ENCODE results near the gene ENTPD8. TPM values are rescaled to one million over a fixed set of nuclear protein-coding genes. Genes with fewer than 3 reads are reported as not detected.

Gene ENTPD8
- total RNA-seq, 2 experiments from 2014 or later = not detected

GRCh38 chr9:137465720-137466388 lies 24.7 kb upstream of the ENTPD8 start:
- Mint-ChIP-seq H3K4me1 (peaks cover 22% of the 10 kb centered on the region), H3K27me3 (peaks cover 19% of the 10 kb centered on the region), H3K9me3 (ENCODE audit: low read depth) (no peaks in the 10 kb centered on the region), H3K4me3 (no peak overlapping the region), H3K36me3 (no peaks in the 10 kb centered on the region), H3K27ac (no peak overlapping the region)
- CTCF ChIA-PET = no interaction called here
- ATAC-seq = no peak
- DNase-seq = no peak

DNA sequence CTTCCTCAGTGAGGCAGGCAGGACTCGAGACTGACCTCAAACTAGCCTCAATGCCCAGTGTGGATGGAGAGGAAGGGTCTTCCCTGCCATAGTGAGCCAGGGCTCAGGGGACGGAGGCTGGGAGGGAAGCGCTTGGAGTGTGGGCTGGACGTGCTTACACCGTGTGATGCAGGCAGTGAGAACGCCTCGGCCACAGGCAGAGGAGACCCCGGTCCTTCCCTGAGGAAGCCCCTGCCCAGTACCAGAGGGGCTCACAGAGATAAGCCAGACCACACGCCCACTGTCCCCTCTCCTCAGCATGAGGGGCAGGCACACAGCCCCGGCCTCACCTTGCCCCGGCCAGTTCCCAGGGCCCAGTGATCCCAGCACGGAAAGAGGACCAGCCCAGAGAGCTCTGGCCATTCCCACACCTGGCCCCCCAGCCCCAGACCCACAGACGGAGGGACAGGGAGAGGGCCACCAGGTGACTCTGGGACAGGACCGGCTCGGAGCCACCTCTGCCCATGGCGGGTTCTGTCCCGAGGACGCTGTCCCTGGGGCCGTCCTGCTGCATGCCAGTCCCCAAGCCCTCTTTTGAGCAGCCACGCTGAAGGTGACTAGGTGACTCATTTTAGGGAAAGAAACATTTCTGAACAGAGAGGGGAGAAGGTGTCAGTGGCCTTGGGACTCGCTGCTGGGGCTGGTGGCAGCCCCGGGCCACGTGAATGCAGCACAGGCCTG lies 24.0 kb upstream of the ENTPD8 start:
- DNase-seq (no peak), ATAC-seq (no peak)
- Mint-ChIP-seq H3K27ac (no peak overlapping the region), H3K4me1 (peaks cover 23% of the 10 kb centered on the region), H3K9me3 (ENCODE audit: low read depth) (no peaks in the 10 kb centered on the region), H3K36me3 (no peaks in the 10 kb centered on the region), H3K27me3 (peaks cover 15% of the 10 kb centered on the region), H3K4me3 (no peak overlapping the region)
- CTCF ChIA-PET = no interaction called here

DNA sequence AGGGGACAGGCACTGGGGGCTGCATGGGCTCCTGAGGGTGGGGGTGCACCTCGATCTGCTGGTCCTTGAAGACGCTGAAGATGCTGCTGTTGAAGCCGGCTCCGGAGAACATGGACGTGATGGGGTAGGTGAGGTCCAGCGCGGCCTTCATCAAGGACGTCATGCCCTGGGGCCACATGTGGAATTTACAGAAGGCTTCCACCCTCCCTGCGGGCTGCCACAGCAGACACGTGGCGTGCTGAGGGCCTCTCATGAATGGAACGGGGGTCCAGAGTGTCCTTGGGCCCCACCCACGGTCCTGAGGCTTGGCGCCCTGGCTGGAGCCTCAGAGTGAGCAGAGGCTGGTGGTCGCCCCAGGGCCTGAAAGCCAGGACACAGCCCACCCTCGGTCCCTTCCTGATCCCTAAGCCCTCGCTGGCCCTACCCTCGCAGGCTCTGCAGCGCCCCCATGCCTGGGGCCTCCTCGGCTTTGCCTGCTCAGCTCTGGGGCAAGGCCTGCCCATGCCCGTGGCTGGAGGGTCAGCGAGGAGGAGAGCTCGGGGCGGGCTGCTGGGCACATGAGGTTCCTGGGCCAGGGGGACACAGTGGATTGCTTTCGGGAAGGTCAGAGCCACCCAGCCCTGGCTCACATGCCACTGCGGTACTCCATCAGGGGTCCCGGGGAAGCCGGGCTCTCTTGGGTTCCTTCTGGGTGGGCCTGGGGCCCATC lies 23.3 kb upstream of the ENTPD8 start:
- Mint-ChIP-seq H3K27ac (no peak overlapping the region), H3K4me3 (no peak overlapping the region), H3K9me3 (ENCODE audit: low read depth) (no peaks in the 10 kb centered on the region), H3K36me3 (no peaks in the 10 kb centered on the region), H3K4me1 (peaks cover 26% of the 10 kb centered on the region), H3K27me3 (peaks cover 12% of the 10 kb centered on the region)
- ATAC-seq (no peak), DNase-seq (no peak)
- CTCF ChIA-PET = no interaction called here

GRCh38 chr9:137463931-137464290 lies 22.8 kb upstream of the ENTPD8 start:
- H3K27me3 Mint-ChIP-seq = peaks cover 6% of the 10 kb centered on the region
- H3K9me3 Mint-ChIP-seq (ENCODE audit: low read depth) = no peaks in the 10 kb centered on the region
- ATAC-seq = no peak
- no peak overlapping the region for H3K4me3 Mint-ChIP-seq
- H3K27ac Mint-ChIP-seq = no peak overlapping the region
- DNase-seq = no peak
- H3K4me1 Mint-ChIP-seq = peaks cover 27% of the 10 kb centered on the region
- CTCF ChIA-PET = no interaction called here
- H3K36me3 Mint-ChIP-seq = no peaks in the 10 kb centered on the region

- Mint-ChIP-seq H3K4me1 (peaks cover 27% of the 10 kb centered on the region), H3K27ac (peak overlapping the region; percentile 49), H3K36me3 (no peaks in the 10 kb centered on the region), H3K27me3 (peaks cover 2% of the 10 kb centered on the region), H3K9me3 (ENCODE audit: low read depth) (no peaks in the 10 kb centered on the region), H3K4me3 (no peak overlapping the region)
- peak; percentile 41 for DNase-seq
- no peak for ATAC-seq
- CTCF ChIA-PET = interaction anchor here (0.9 to 1.4 kb wide), 4 partner anchors 11 to 177 kb away, joined by 3 read pairs; partner anchors contain the start of gene EXD3
These were observed 22.1 kb upstream of the ENTPD8 start for GRCh38 chr9:137462986-137463930.

DNA sequence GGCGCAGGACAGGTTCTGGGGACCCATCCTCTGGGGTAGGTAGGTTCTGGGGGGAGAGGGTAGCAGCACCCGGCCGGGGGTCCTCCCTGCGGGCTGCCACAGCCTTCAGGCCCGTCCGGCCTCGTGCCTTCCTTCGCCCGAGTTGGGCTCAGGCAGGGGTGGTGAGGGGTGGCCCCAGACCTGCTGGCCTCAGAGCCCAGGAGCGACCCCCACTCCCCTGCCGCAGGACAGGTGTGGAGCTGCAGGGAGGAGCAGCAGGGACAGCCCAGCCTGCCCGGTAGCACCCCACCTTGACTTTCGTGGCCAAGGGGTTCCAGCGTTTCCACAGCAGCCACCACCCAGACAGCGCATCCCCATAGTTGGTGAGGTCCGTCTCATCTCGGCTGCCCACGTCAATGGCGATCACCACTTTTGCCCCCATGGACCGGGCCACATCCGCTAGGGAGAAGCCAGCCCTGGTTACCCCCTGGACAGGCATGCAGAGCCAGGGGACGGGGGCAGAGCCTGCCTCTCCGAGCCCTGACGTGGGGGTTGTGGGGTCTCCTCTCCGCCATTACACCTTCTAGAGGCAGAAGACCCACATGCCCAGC lies 21.3 kb upstream of the ENTPD8 start:
- ATAC-seq = no peak
- H3K36me3 Mint-ChIP-seq = no peaks in the 10 kb centered on the region
- CTCF ChIA-PET = interaction anchor here (0.6 to 1.5 kb wide), 7 partner anchors 12 to 330 kb away, joined by 3 read pairs; partner anchors contain the start of gene EXD3
- H3K4me1 Mint-ChIP-seq = peaks cover 27% of the 10 kb centered on the region
- peak overlapping the region; percentile 49 for H3K27ac Mint-ChIP-seq
- no peaks in the 10 kb centered on the region for H3K9me3 Mint-ChIP-seq (ENCODE audit: low read depth)
- DNase-seq = peak; percentile 43
- no peaks in the 10 kb centered on the region for H3K27me3 Mint-ChIP-seq
- H3K4me3 Mint-ChIP-seq = no peak overlapping the region

GRCh38 chr9:137461663-137462395 lies 20.7 kb upstream of the ENTPD8 start:
- CTCF ChIA-PET = interaction anchor here (0.6 to 1.9 kb wide), 7 partner anchors 13 to 329 kb away, joined by 3 to 7 read pairs (median 3); partner anchors contain the start of genes EXD3 and NOXA1
- DNase-seq = peak; percentile 97

GRCh38 chr9:137461316-137461662 lies 20.1 kb upstream of the ENTPD8 start:
- ATAC-seq = no peak

More at GRCh38 chr9:137461663-137462395, 20.7 kb upstream of the ENTPD8 start:
- Mint-ChIP-seq H3K4me1 (peaks cover 27% of the 10 kb centered on the region), H3K36me3 (no peaks in the 10 kb centered on the region), H3K4me3 (peak overlapping the region; percentile 71), H3K9me3 (ENCODE audit: low read depth) (no peaks in the 10 kb centered on the region), H3K27me3 (no peaks in the 10 kb centered on the region), H3K27ac (peak overlapping the region; percentile 95)
- ATAC-seq = peak; percentile 78

DNA sequence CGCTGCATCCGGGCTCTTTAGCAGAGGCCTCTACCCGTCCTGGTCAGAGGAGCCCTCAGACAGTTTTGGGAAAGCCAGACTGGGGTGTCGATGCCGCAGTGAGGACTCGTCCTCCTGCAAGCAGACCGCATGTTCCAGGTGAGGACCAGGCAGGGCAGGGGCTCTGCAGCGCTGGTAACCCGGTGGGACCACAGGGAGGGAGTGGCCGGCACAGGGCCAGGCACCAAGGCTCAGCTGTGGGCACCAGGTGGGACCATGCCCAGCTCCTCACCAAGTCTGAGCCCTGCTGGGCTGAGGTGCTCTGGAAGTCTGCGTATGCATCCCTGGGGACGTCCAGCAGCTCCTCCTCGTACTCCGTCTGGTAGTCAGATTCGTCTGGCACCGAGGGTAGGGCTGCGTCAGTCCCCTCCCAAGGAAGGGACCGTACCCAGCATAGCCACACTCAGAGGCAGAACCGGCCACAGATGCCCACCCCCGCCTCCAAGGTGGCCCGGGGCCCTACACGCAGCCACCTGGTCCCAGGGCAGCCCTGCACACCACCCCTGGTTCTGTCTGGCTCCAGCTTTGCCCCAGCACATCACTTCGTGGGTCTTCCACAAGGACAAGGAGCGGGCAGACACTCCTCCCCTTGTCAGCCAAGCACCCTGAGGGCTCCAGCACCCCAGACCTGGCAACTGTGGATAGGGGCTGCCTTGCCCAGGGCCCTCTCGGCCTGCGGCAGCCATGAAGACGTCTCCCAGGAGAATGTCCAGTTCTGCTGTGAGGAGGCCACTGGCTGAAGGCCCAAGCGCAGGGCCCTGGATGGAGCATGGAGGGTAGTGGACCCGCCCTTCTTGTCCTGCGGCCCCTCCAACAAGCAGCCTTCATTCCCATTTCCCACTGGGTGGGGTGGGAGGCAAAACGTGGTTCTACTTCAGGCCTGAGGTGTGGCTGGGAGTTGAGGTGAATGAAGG lies 19.5 kb upstream of the ENTPD8 start:
- Mint-ChIP-seq H3K27me3 (no peaks in the 10 kb centered on the region), H3K4me3 (no peak overlapping the region), H3K4me1 (peaks cover 27% of the 10 kb centered on the region), H3K9me3 (ENCODE audit: low read depth) (no peaks in the 10 kb centered on the region), H3K27ac (peak overlapping the region; percentile 95), H3K36me3 (peaks cover 4% of the 10 kb centered on the region)
- ATAC-seq (no peak), DNase-seq (no peak)
- CTCF ChIA-PET = interaction anchor here (1.5 to 1.9 kb wide), 2 partner anchors 15 to 224 kb away, joined by 3 to 7 read pairs; no protein-coding TSS in a partner anchor

More at GRCh38 chr9:137461316-137461662, 20.1 kb upstream of the ENTPD8 start:
- H3K9me3 Mint-ChIP-seq (ENCODE audit: low read depth) = no peaks in the 10 kb centered on the region
- peak overlapping the region; percentile 95 for H3K27ac Mint-ChIP-seq
- H3K27me3 Mint-ChIP-seq = no peaks in the 10 kb centered on the region
- DNase-seq = no peak
- CTCF ChIA-PET = interaction anchor here (0.7 to 1.9 kb wide), 3 partner anchors 16 to 225 kb away, joined by 3 to 7 read pairs (median 6); partner anchors contain the start of genes EXD3 and NOXA1
- peaks cover 27% of the 10 kb centered on the region for H3K4me1 Mint-ChIP-seq
- H3K4me3 Mint-ChIP-seq = peak overlapping the region; percentile 71
- H3K36me3 Mint-ChIP-seq = peaks cover 2% of the 10 kb centered on the region

GRCh38 chr9:137459601-137460362 lies 18.6 kb upstream of the ENTPD8 start:
- peak overlapping the region; percentile 24 for H3K4me3 Mint-ChIP-seq
- no peaks in the 10 kb centered on the region for H3K27me3 Mint-ChIP-seq
- CTCF ChIA-PET = interaction anchor here (0.9 to 1.2 kb wide), 6 partner anchors 14 to 232 kb away, joined by 3 to 7 read pairs (median 4); partner anchors contain the start of genes EXD3, NRARP and RNF224
- no peak for ATAC-seq
- peaks cover 5% of the 10 kb centered on the region for H3K36me3 Mint-ChIP-seq
- peak overlapping the region; percentile 78 for H3K27ac Mint-ChIP-seq
- H3K9me3 Mint-ChIP-seq (ENCODE audit: low read depth) = no peaks in the 10 kb centered on the region
- H3K4me1 Mint-ChIP-seq = peaks cover 27% of the 10 kb centered on the region
- peak; percentile 44 for DNase-seq

All from activated CD8-positive, alpha-beta memory T cell treated with anti-CD3 and anti-CD28 coated beads, Interleukin-2, amount 10 ng/mL, durations not matched to agents 7 days and 5 days (primary cell).